ENCODE results near the gene MMAA.
"Not testable (repeated sequence)": the region's sequence is repeated elsewhere in the genome, so short reads cannot be mapped to it uniquely, and the experiment has no call there.

Gene MMAA

DNA sequence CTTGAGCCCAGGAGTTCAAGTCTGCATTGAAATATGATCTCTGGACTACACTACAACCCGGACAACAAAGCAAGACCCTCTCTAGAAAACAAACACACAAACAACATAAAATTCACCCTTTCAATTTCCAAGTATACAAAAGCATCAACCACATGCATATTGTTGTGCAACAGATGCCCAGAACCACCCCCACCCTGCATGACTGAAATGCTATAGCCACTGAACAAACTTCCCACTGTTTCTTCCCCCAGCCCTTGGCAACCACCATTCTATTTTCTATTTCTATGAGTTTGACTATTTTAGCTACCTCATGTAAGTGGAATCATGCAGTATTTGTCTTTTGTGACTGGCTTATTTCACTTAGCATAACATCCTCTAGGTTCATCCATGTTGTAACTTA lies 46.6 kb downstream of the MMAA start:
- H3K27me3 Mint-ChIP-seq: peaks cover 3% of the 10 kb centered on the region

DNA sequence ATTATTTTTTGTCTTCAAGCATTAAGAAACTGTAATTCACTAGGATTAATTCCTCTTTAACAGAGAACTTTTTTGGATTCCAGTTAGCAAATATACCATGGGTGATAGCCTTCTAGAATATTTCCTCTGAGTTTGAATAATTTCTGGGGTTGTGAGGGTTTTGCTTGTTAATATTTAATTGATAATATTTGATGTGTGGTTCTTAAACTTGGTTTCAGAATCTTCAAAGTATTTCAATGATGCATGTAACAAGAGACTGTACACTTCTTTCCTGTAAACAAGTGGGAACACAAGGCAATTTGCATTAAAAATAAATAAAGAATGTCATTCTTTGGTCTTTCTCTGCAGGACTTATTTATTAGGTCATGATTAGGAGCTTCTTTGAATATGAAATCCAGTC lies 51.2 kb downstream of the MMAA start:
- DNase-seq: no peak
- Mint-ChIP-seq H3K27me3 (peaks cover 3% of the 10 kb centered on the region), H3K9me3 (peaks cover 11% of the 10 kb centered on the region), H3K4me3 (no peak overlapping the region), H3K36me3 (ENCODE audit: low read depth) (peaks cover 2% of the 10 kb centered on the region), H3K4me1 (ENCODE audit: low read depth) (peaks cover 2% of the 10 kb centered on the region), H3K27ac (no peak overlapping the region)

More for the DNA sequence above, 46.6 kb downstream of the MMAA start:
- no peak for DNase-seq
- H3K4me1 Mint-ChIP-seq (ENCODE audit: low read depth): peaks cover 2% of the 10 kb centered on the region
- peaks cover 31% of the 10 kb centered on the region for H3K9me3 Mint-ChIP-seq
- no peak overlapping the region for H3K4me3 Mint-ChIP-seq
- peaks cover 17% of the 10 kb centered on the region for H3K36me3 Mint-ChIP-seq (ENCODE audit: low read depth)
- no peak overlapping the region for H3K27ac Mint-ChIP-seq

DNA sequence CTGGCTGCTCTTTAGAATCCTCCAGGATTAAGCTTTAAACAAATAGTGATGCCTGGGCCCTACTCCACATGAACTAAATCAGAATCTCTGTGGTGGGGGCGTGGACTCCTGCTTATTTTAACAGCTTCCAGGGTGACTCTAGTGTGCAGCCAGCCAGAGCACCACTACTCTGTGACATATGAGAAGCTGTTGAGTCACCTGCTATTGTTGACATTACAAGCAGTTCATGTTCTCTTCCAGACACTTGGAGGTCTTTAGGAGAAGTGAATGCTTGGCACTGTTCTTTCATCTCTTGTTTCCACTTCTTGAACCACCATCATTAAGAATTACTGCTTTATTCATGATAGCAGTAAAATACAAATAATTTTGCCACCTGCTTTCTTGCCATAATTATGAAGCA lies 60.3 kb downstream of the MMAA start:
- no peaks in the 10 kb centered on the region for H3K4me1 Mint-ChIP-seq (ENCODE audit: low read depth)
- no peak for DNase-seq
- H3K36me3 Mint-ChIP-seq (ENCODE audit: low read depth): no peaks in the 10 kb centered on the region
- H3K4me3 Mint-ChIP-seq: no peak overlapping the region
- H3K9me3 Mint-ChIP-seq: no peaks in the 10 kb centered on the region
- peaks cover 21% of the 10 kb centered on the region for H3K27me3 Mint-ChIP-seq
- no peak overlapping the region for H3K27ac Mint-ChIP-seq

DNA sequence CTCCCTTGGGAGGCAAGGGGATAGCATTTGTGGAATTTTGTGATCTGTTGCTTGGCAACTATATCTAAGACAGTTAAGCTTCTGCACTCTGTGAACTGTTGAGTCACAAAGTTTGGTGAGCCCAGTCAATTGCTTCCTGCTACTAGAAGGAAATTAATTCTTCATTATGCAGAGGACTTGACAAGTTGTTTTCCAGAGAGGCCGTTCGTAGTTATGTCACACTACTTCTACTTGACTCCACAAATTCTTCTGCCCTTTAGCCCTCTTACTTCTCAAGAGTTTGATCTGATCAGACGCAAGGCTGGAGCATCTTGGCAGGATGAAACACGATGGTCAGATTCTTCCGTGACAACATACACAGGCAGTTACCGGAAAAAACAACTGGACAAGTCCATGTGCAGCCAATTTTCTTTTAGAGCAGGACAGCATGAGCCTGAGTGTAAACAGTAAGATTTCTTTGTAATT lies 60.8 kb downstream of the MMAA start, which contains the start of gene C4orf51:
Gene C4orf51, plus strand, starts transcription at position 156 of the 465 bp plus-strand sequence. Its CDS starts 58 bp downstream, at position 214.
- H3K9me3 Mint-ChIP-seq: no peaks in the 10 kb centered on the region
- no peak within 1 kb of the TSS for H3K27ac Mint-ChIP-seq
- H3K36me3 Mint-ChIP-seq (ENCODE audit: low read depth): no peaks in the 10 kb centered on the region
- H3K27me3 Mint-ChIP-seq: peaks cover 21% of the 10 kb centered on the region
- H3K4me1 Mint-ChIP-seq (ENCODE audit: low read depth): no peaks in the 10 kb centered on the region
- H3K4me3 Mint-ChIP-seq: no peak within 1 kb of the TSS
- DNase-seq: no peak

DNA sequence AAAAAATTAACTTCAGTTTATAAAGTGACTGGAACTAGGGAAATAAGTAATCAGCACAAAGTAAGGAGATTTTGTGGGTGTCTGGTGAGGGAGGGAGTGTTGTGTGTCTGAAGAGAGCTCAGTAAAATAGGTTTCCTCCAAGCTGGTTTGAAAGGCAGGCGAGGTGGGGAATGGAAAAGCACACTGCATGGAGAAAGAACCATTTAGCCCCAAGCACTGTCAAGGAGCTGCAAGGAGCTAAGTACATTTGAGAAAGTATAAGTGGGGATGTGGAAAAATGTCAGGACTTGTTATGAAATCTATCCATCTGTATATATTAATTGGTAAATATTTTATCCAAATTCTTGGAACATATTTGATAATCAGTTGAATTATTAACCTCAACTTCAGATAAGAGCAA lies 61.7 kb downstream of the MMAA start:
- H3K4me1 Mint-ChIP-seq (ENCODE audit: low read depth): no peaks in the 10 kb centered on the region
- no peaks in the 10 kb centered on the region for H3K9me3 Mint-ChIP-seq
- no peaks in the 10 kb centered on the region for H3K36me3 Mint-ChIP-seq (ENCODE audit: low read depth)
- DNase-seq: no peak
- H3K27ac Mint-ChIP-seq: no peak overlapping the region
- H3K27me3 Mint-ChIP-seq: peaks cover 21% of the 10 kb centered on the region
- H3K4me3 Mint-ChIP-seq: no peak overlapping the region

DNA sequence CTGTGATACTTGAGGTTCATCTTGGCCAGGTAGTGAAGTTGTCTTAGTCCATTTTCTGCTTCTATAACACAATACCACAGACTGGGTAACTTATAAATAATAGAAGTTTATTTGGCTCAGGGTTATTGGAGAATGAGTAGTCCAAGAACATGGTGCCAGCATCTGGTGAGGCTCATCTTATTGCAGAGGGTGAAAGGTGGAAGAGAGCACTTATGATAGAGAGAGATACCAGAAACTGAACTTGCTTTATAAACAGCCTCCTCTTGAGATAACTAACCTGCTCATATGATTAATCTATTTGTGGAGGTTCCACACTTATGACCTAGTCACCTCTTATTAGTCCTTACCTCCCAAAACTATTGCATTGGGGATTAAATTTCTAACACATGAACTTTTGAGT lies 62.3 kb downstream of the MMAA start:
- H3K36me3 Mint-ChIP-seq (ENCODE audit: low read depth): no peaks in the 10 kb centered on the region
- no peak overlapping the region for H3K27ac Mint-ChIP-seq

DNA sequence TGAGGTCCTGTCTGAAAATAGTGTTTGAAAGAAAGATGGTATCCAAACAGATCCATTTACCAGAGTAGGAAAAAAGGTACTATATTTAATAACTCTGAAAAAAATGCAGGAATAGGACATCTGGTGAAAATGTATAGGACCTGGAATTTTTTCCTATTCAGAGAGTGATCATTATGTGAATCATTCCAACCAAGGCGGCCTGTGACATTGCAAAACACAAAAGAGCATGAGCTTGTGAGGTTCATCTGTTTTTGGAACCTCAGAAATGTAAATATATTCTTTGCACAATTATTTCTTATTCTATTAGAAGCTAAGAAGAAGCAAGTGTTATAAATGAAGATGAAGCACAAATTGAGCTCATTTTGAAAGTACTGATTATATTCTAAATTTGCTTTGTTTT lies 62.8 kb downstream of the MMAA start:
- Mint-ChIP-seq H3K27me3 (peaks cover 21% of the 10 kb centered on the region), H3K36me3 (ENCODE audit: low read depth) (no peaks in the 10 kb centered on the region), H3K4me3 (no peak overlapping the region), H3K9me3 (no peaks in the 10 kb centered on the region), H3K4me1 (ENCODE audit: low read depth) (no peaks in the 10 kb centered on the region), H3K27ac (no peak overlapping the region)
- DNase-seq: no peak

More for the DNA sequence above, 62.3 kb downstream of the MMAA start:
- Mint-ChIP-seq H3K4me1 (ENCODE audit: low read depth) (no peaks in the 10 kb centered on the region), H3K9me3 (no peaks in the 10 kb centered on the region), H3K27me3 (peaks cover 21% of the 10 kb centered on the region), H3K4me3 (no peak overlapping the region)
- no peak for DNase-seq

DNA sequence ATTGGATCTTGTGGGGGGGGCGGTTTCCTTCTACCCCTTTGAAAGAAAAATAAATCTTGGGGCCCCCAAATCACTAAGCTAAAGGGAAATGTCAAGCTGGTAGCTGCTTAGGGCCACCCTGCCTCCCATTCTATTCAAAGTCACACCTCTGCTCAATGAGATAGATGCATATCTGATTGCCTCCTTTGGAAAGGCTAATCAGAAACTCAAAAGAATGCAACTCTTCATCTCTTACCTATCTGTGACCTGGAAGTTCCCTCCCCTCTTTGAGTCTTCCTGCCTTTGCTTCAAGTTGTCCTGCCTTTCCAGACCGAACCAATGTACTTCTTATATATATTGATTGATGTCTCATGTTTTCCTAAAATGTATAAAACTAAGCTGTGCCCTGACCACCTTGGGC lies 67.8 kb downstream of the MMAA start:
- H3K27ac Mint-ChIP-seq: no peak overlapping the region
- DNase-seq: no peak
- H3K4me3 Mint-ChIP-seq: no peak overlapping the region
- no peaks in the 10 kb centered on the region for H3K9me3 Mint-ChIP-seq
- H3K36me3 Mint-ChIP-seq (ENCODE audit: low read depth): no peaks in the 10 kb centered on the region
- H3K4me1 Mint-ChIP-seq (ENCODE audit: low read depth): no peaks in the 10 kb centered on the region
- H3K27me3 Mint-ChIP-seq: peaks cover under 1% of the 10 kb centered on the region

DNA sequence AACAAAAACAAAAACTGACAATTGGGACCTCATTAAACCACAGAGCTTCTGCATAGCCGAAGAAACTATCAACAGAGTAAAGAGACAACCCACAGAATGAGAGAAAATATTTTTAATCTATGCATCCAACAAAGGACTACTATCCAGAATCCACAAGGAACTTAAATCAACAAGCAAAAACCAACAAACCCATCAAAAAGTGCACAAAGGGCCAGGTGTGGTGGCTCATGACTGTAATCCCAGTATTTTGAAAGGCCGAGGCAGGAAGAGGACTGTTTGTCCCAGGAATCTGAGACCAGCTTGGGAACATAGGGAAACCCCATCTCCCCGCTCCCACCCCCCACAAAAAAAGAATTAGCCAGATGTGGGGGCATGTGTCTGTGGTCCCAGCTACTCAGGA lies 71.4 kb downstream of the MMAA start:
- Mint-ChIP-seq H3K27ac (no peak overlapping the region), H3K27me3 (no peaks in the 10 kb centered on the region), H3K36me3 (ENCODE audit: low read depth) (no peaks in the 10 kb centered on the region), H3K4me1 (ENCODE audit: low read depth) (no peaks in the 10 kb centered on the region), H3K9me3 (peaks cover 5% of the 10 kb centered on the region), H3K4me3 (no peak overlapping the region)
- no peak for DNase-seq

DNA sequence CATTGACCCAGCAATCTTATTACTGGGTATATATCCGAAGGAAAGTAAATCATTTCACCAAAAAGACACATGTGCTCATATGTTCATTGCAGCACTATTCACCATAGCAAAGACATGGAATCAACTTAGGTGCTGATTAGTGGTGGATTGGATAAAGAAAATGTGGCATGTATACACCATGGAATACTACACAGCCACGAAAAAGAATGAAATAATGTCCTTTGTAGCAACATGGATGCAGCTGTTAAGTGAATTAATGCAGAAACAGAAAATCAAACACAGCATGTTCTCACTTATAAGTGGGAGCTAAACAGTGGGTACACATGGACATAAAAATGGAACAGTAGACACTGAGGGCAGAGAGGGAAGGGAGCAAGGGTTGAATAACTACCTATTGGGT lies 72.2 kb downstream of the MMAA start:
- not testable (repeated sequence) for H3K27me3 Mint-ChIP-seq; H3K36me3 Mint-ChIP-seq (ENCODE audit: low read depth); H3K4me1 Mint-ChIP-seq (ENCODE audit: low read depth); H3K9me3 Mint-ChIP-seq; H3K27ac Mint-ChIP-seq; H3K4me3 Mint-ChIP-seq; DNase-seq

DNA sequence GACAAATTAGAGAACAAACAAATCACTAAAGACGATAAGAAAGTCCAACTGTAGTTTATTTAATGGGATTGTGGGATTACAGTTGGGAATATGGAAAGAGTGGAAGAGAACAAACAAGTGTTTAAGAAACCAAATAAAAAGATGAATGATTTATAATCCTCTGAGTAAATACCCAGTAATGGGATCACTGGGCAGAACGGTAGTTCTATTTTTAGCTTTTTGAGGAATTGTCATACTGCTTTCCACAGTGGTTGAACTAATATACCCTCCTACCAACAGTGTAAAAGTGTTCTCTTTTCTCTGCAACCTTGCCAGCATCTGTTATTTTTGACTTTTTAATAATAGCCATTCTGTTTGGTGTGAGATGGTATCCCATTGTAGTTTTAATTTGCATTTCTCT lies 75.7 kb downstream of the MMAA start:
- peaks cover 5% of the 10 kb centered on the region for H3K9me3 Mint-ChIP-seq
- no peaks in the 10 kb centered on the region for H3K36me3 Mint-ChIP-seq (ENCODE audit: low read depth)
- peaks cover 2% of the 10 kb centered on the region for H3K27me3 Mint-ChIP-seq
- no peak for DNase-seq
- no peak overlapping the region for H3K27ac Mint-ChIP-seq
- H3K4me1 Mint-ChIP-seq (ENCODE audit: low read depth): peaks cover 3% of the 10 kb centered on the region
- H3K4me3 Mint-ChIP-seq: no peak overlapping the region

DNA sequence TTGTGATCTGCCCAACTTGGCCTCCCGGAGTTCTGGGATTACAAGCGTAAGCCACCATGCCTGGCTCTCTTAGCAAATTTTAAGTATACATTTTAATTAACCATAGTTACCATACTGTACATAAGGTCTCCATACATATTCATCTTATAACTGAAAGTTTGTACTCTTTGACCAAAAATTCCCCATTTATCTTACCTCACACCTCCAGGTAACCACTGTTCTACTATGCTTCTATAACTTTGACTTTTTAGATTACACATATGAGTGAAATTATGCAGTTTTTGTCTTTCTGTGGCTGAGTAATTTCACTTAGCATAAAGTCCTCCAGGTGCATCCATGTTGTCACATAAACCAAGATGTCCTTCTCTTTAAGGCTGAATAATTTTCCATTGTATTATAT lies 78.1 kb downstream of the MMAA start:
- no peak overlapping the region for H3K4me3 Mint-ChIP-seq
- no peaks in the 10 kb centered on the region for H3K36me3 Mint-ChIP-seq (ENCODE audit: low read depth)
- no peak for DNase-seq
- H3K9me3 Mint-ChIP-seq: peaks cover 5% of the 10 kb centered on the region
- no peak overlapping the region for H3K27ac Mint-ChIP-seq
- peaks cover 7% of the 10 kb centered on the region for H3K27me3 Mint-ChIP-seq
- peaks cover 3% of the 10 kb centered on the region for H3K4me1 Mint-ChIP-seq (ENCODE audit: low read depth)

DNA sequence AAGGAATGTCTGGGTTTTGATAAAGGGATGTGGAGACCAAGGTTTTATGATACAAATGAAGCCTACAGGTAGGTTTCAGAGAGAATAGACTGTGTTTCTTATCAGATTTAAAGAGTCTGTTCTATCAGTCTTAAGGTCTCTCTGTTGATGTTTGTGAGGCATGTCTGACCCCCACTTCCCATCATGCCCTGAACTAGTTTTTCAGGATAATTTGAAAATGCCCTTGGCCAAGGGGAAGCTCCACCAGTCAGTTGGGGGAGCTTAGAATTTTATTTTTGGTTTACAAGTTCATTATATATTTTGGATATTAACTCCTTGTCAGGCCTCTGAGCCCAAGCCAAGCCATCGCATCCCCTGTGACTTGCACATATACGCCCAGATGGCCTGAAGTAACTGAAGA lies 79.3 kb downstream of the MMAA start:
- Mint-ChIP-seq H3K4me1 (ENCODE audit: low read depth) (peaks cover 3% of the 10 kb centered on the region), H3K27me3 (peaks cover 7% of the 10 kb centered on the region), H3K9me3 (peaks cover 5% of the 10 kb centered on the region), H3K27ac (no peak overlapping the region), H3K36me3 (ENCODE audit: low read depth) (no peaks in the 10 kb centered on the region), H3K4me3 (no peak overlapping the region)
- no peak for DNase-seq

DNA sequence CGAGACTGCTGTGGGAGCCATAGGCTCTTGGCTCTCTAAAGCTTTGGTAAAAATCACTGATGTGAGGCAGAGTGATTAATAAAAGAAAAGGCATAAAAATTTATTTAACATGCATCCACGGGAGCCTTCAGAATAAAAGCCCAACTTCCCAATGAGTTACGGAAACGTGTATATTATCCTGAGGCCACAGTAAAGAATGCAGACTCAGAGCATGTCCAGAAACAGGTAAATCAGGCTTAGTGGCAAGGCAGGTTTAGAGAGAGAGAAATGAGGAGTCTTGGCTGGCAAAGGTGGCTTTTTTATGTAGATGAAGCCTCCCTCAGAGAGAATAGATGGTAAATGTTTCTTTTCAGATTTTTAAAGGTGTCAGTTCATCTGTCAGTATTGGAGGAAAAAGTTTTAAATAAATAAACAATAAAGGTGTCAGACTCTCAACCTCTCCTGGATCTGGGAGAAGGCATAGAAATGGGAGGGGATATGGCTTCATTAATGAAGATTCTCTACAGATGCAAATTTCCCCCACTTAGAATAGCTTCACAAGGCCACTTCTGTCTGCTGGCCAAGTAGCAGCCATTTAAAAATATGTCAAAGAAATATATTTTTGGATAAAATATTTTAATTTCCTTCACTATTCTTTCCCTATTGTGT lies 84.8 kb downstream of the MMAA start:
- H3K9me3 Mint-ChIP-seq: peaks cover 2% of the 10 kb centered on the region
- no peaks in the 10 kb centered on the region for H3K36me3 Mint-ChIP-seq (ENCODE audit: low read depth)
- H3K4me3 Mint-ChIP-seq: no peak overlapping the region
- H3K27me3 Mint-ChIP-seq: peaks cover 9% of the 10 kb centered on the region
- no peak for DNase-seq
- peaks cover 3% of the 10 kb centered on the region for H3K4me1 Mint-ChIP-seq (ENCODE audit: low read depth)
- no peak overlapping the region for H3K27ac Mint-ChIP-seq

DNA sequence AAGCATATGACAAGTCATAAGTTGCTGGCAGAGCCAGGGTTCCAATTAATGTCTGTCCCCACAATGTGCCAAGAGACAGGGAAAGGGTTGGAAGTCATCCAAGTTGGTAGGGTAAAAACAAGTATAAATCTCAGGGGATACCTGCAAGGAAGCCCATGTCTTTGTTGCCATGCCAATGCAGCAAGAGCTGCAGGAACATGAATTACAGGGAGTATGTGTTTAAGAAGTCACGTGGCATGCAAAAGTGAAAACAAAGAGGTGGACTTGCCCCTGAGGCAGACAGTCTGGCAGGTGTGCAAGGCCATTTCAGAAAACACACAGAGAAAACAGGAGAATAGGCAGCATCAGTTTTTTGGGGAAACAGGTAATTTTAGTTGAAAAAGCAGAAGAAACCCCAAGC lies 90.2 kb downstream of the MMAA start:
- Mint-ChIP-seq H3K27ac (no peak overlapping the region), H3K4me1 (ENCODE audit: low read depth) (peaks cover 17% of the 10 kb centered on the region), H3K27me3 (peaks cover 6% of the 10 kb centered on the region), H3K9me3 (peaks cover 11% of the 10 kb centered on the region), H3K36me3 (ENCODE audit: low read depth) (no peaks in the 10 kb centered on the region), H3K4me3 (no peak overlapping the region)
- DNase-seq: no peak

Measured in activated T-cell treated with anti-CD3 and anti-CD28 coated beads, Interleukin-2, amount 50 U/mL, for 24 hours (primary cell).